H1 (cell line): ENCODE measurements around the gene RBM27. TPM values are rescaled to one million over a fixed set of nuclear protein-coding genes. Genes with fewer than 3 reads are reported as not detected.

Experiments
- CTCF ChIA-PET: fragments of 300-600 bp; sonication (Branson Sonifier 250); formaldehyde crosslinking; loops from one replicate; lab custom pipeline; 2021; ENCODE audit not compliant: partially characterized antibody; lab: Charles Lee
- POLR2A ChIA-PET: fragments of 300-600 bp; sonication (Branson Sonifier 250); formaldehyde crosslinking; loops from one replicate; lab custom pipeline; 2021; ENCODE audit warnings: inconsistent platforms; ENCODE audit not compliant: partially characterized antibody; lab: Charles Lee
- DNase-seq, 2 experiments: peaks; one replicate each; pipeline versions ENCODE4 v3.0.0 to v3.0.0-alpha.2; 2010 to 2022; ENCODE audit warnings: low spot score in 2 of 2, low read depth in 1 of 2, mixed read lengths in 1 of 2
- FAIRE-seq: peaks from 2 replicates; lab custom pipeline; 2011; peaks lifted over from hg19 to GRCh38; lab: Jason Lieb, UNC
- H2AFZ ChIP-seq: 2 replicates; pipeline ENCODE4 v1.8.1; 2012; ENCODE audit warnings: low read length, inconsistent platforms
- H2AK5ac ChIP-seq: 2 replicates; pipeline ENCODE4 v1.6.1; 2013; ENCODE audit warnings: low read depth, low read length
- H2BK120ac ChIP-seq: replicated peaks from 2 replicates; pipeline ENCODE3; 2013; ENCODE audit warnings: low read depth, low read length, inconsistent platforms
- H2BK12ac ChIP-seq: 2 replicates; pipeline ENCODE4 v1.6.1; 2013; ENCODE audit warnings: low read depth, low read length
- H2BK15ac ChIP-seq: 2 replicates; pipeline ENCODE4 v1.6.1; 2013; ENCODE audit warnings: low read length
- H2BK20ac ChIP-seq: 2 replicates; pipeline ENCODE4 v1.6.1; 2013; ENCODE audit warnings: low read length
- H2BK5ac ChIP-seq: 2 replicates; pipeline ENCODE4 v1.6.1; 2013; ENCODE audit warnings: low read depth, low read length
- H3K14ac ChIP-seq: 2 replicates; pipeline ENCODE4 v1.6.1; 2013; ENCODE audit warnings: inconsistent platforms; ENCODE audit not compliant: insufficient read length
- H3K18ac ChIP-seq: 2 replicates; pipeline ENCODE4 v1.6.1; 2013; ENCODE audit warnings: low read length; ENCODE audit errors: extremely low read depth
- H3K23ac ChIP-seq: 2 replicates; pipeline ENCODE4 v1.6.1; 2013; ENCODE audit warnings: inconsistent platforms; ENCODE audit not compliant: insufficient read length
- H3K23me2 ChIP-seq: 2 replicates; pipeline ENCODE4 v1.6.1; 2013; ENCODE audit warnings: low read depth, low read length
- H3K27ac ChIP-seq: 2 replicates; pipeline ENCODE4 v1.6.1; 2011; ENCODE audit warnings: low read depth, low read length, inconsistent platforms
- H3K27me3 ChIP-seq, 4 experiments: replicated peaks in 1 of 4; 1 replicate in 1 of 4; 2 replicates in 3 of 4; pipeline versions ENCODE4 v1.6.1 to v1.8.1; 2011 to 2013; ENCODE audit warnings: low read length in 3 of 4, mild to moderate bottlenecking in 3 of 4, inconsistent platforms in 2 of 4, mixed read lengths in 2 of 4, moderate library complexity in 1 of 4; ENCODE audit not compliant: control insufficient read depth in 3 of 4, insufficient read depth in 3 of 4; ENCODE audit errors: extremely low read depth in 1 of 4
- H3K36me3 ChIP-seq, 4 experiments: 2 replicates each; pipeline versions ENCODE4 v1.6.1 to v1.8.1; 2011 to 2013; ENCODE audit warnings: mild to moderate bottlenecking in 4 of 4, low read length in 3 of 4, moderate library complexity in 2 of 4, control low read depth in 1 of 4, inconsistent platforms in 1 of 4; ENCODE audit not compliant: insufficient read depth in 4 of 4, control insufficient read depth in 2 of 4
- H3K4ac ChIP-seq: replicated peaks from 2 replicates; pipeline ENCODE3; 2013; ENCODE audit warnings: low read length, low read depth, mixed read lengths, inconsistent platforms; ENCODE audit not compliant: insufficient read length
- H3K4me1 ChIP-seq, 4 experiments: replicated peaks in 1 of 4; 1 replicate in 1 of 4; 2 replicates in 3 of 4; pipeline versions ENCODE4 v1.6.1 to v1.8.1; 2011 to 2013; ENCODE audit warnings: low read length in 3 of 4, inconsistent platforms in 2 of 4, mixed read lengths in 1 of 4; ENCODE audit not compliant: insufficient read depth in 4 of 4, control insufficient read depth in 3 of 4
- H3K4me2 ChIP-seq, 2 experiments: 2 replicates each; pipeline versions ENCODE4 v1.6.1 to v1.8.1; 2011 to 2013; ENCODE audit warnings: low read depth in 2 of 2, low read length in 2 of 2, control low read depth in 1 of 2, inconsistent platforms in 1 of 2, mild to moderate bottlenecking in 1 of 2; ENCODE audit not compliant: insufficient read depth in 1 of 2
- H3K4me3 ChIP-seq, 4 experiments: fragments of 200-600, 300-600 bp in 1 of 4; sonication (generic), shearing (Covaris generic), sonication (Bioruptor Twin) in 1 of 4; 2 replicates each; pipeline versions ENCODE4 v1.5.1 to v1.8.1; 2011 to 2016; ENCODE audit warnings: low read length in 4 of 4, low read depth in 3 of 4, control low read depth in 2 of 4, inconsistent platforms in 2 of 4, mild to moderate bottlenecking in 2 of 4, mixed read lengths in 1 of 4, moderate library complexity in 1 of 4; ENCODE audit not compliant: insufficient read depth in 2 of 4; ENCODE audit errors: extremely low read depth in 1 of 4
- H3K56ac ChIP-seq: replicated peaks from 2 replicates; pipeline ENCODE3; 2013; ENCODE audit warnings: low read depth, mild to moderate bottlenecking, mixed read lengths, low read length, inconsistent platforms; ENCODE audit not compliant: insufficient read length
- H3K79me1 ChIP-seq: 2 replicates; pipeline ENCODE4 v1.6.1; 2013; ENCODE audit warnings: low read depth, low read length, control low read depth
- H3K79me2 ChIP-seq, 2 experiments: 2 replicates each; pipeline versions ENCODE4 v1.6.1 to v1.8.1; 2012 to 2013; ENCODE audit warnings: low read length in 2 of 2, mild to moderate bottlenecking in 2 of 2, inconsistent platforms in 1 of 2; ENCODE audit not compliant: insufficient read depth in 2 of 2, control insufficient read depth in 1 of 2
- H3K9ac ChIP-seq, 4 experiments: replicated peaks in 1 of 4; 1 replicate in 1 of 4; 2 replicates in 3 of 4; pipeline versions ENCODE4 v1.6.1 to v1.8.1; 2011 to 2013; ENCODE audit warnings: low read depth in 3 of 4, low read length in 3 of 4, control low read depth in 2 of 4, mild to moderate bottlenecking in 2 of 4, moderate library complexity in 2 of 4, inconsistent platforms in 1 of 4; ENCODE audit errors: extremely low read depth in 1 of 4
- H3K9me3 ChIP-seq, 2 experiments: 2 replicates each; pipeline versions ENCODE4 v1.6.1 to v1.8.1; 2012 to 2013; ENCODE audit warnings: mild to moderate bottlenecking in 2 of 2, moderate library complexity in 2 of 2, control low read depth in 1 of 2, inconsistent platforms in 1 of 2, low read depth in 1 of 2, low read length in 1 of 2, mixed read lengths in 1 of 2; ENCODE audit not compliant: insufficient read depth in 2 of 2
- H4K20me1 ChIP-seq, 2 experiments: replicated peaks in 1 of 2; 2 replicates each; pipeline versions ENCODE3 to v1.8.1; 2011 to 2013; ENCODE audit warnings: inconsistent platforms in 2 of 2, low read length in 2 of 2, mild to moderate bottlenecking in 1 of 2; ENCODE audit not compliant: insufficient read depth in 2 of 2, control insufficient read depth in 1 of 2
- H4K5ac ChIP-seq: 2 replicates; pipeline ENCODE4 v1.6.1; 2013; ENCODE audit warnings: low read length, low read depth, mixed read lengths, inconsistent platforms; ENCODE audit not compliant: insufficient read length
- H4K8ac ChIP-seq: 2 replicates; pipeline ENCODE4 v1.8.0; 2013; ENCODE audit warnings: mild to moderate bottlenecking, moderate library complexity, low read length, inconsistent platforms; ENCODE audit not compliant: insufficient read depth; ENCODE audit errors: extremely low read depth
- H4K91ac ChIP-seq: replicated peaks from 2 replicates; pipeline ENCODE3; 2013; ENCODE audit warnings: low read length, mixed read lengths, inconsistent platforms; ENCODE audit not compliant: insufficient read length
- BACH1 ChIP-seq: IDR thresholded peaks from 2 replicates; pipeline ENCODE4 v1.6.1; 2012; ENCODE audit warnings: low read length, improper control_type of control experiment
- CREB1 ChIP-seq: IDR thresholded peaks from 2 replicates; pipeline ENCODE4 v1.6.1; 2012; ENCODE audit warnings: inconsistent platforms
- CTCF ChIP-seq, 3 experiments: IDR thresholded peaks; 1 replicate in 2 of 3; 2 replicates in 1 of 3; pipeline versions ENCODE4 v1.5.1 to v1.6.1; 2011; ENCODE audit warnings: low read length in 3 of 3, mild to moderate bottlenecking in 3 of 3, inconsistent platforms in 2 of 3, low read depth in 1 of 3, moderate library complexity in 1 of 3; ENCODE audit not compliant: insufficient read depth in 1 of 3; ENCODE audit errors: control extremely low read depth in 1 of 3
- EP300 ChIP-seq, 2 experiments: IDR thresholded peaks; 1 replicate in 1 of 2; 2 replicates in 1 of 2; pipeline ENCODE4 v1.6.1; 2011 to 2012; ENCODE audit warnings: low read depth in 2 of 2, low read length in 2 of 2, mild to moderate bottlenecking in 2 of 2, borderline replicate concordance in 1 of 2, inconsistent platforms in 1 of 2, moderate library complexity in 1 of 2
- EZH2 ChIP-seq: fragments of 200-600 bp; sonication (generic); IDR thresholded peaks from 2 replicates; pipeline ENCODE4 v1.7.1; 2012; ENCODE audit warnings: low read depth, mild to moderate bottlenecking, moderate library complexity, low read length, inconsistent platforms; ENCODE audit not compliant: severe bottlenecking
- GTF2F1 ChIP-seq: IDR thresholded peaks from 2 replicates; pipeline ENCODE4 v1.6.1; 2012; ENCODE audit warnings: low read depth, low read length, improper control_type of control experiment, borderline replicate concordance
- POLR2AphosphoS5 ChIP-seq: IDR thresholded peaks from 2 replicates; pipeline ENCODE4 v1.6.1; 2011; ENCODE audit warnings: low read depth, low read length
- RAD21 ChIP-seq, 2 experiments: IDR thresholded peaks in 1 of 2; conservative IDR thresholded peaks in 1 of 2; 2 replicates each; pipeline ENCODE4 v1.6.1; 2011; ENCODE audit warnings: low read depth in 2 of 2, low read length in 2 of 2, improper control_type of control experiment in 1 of 2, inconsistent platforms in 1 of 2, mild to moderate bottlenecking in 1 of 2, moderate library complexity in 1 of 2
- SIX5 ChIP-seq: IDR thresholded peaks from 2 replicates; pipeline ENCODE4 v1.6.1; 2011; ENCODE audit warnings: mild to moderate bottlenecking, low read depth, low read length
- TBP ChIP-seq: IDR thresholded peaks from 2 replicates; pipeline ENCODE4 v1.6.1; 2011; ENCODE audit warnings: low read depth, low read length, improper control_type of control experiment
- TCF12 ChIP-seq: IDR thresholded peaks from 2 replicates; pipeline ENCODE4 v1.6.1; 2011; ENCODE audit warnings: low read depth, mild to moderate bottlenecking, low read length
- WGBS, 2 experiments: shearing (Covaris generic) in 1 of 2; methylation state at CpG; one replicate each; pipeline versions ENCODE4 v1.1.6 to v1.1.7; 2013 to 2015; ENCODE audit warnings: low lambda C conversion rate in 2 of 2, mixed read lengths in 2 of 2, inconsistent platforms in 1 of 2, low coverage in 1 of 2, missing lambda C conversion rate in 1 of 2; ENCODE audit not compliant: insufficient replicate concordance in 2 of 2, insufficient coverage in 1 of 2, insufficient read length in 1 of 2; ENCODE audit errors: extremely low coverage in 1 of 2, missing lambda C conversion rate in 1 of 2; 5-methylcytosine and 5-hydroxymethylcytosine counted together
- polyA plus RNA-seq, 7 experiments: library from polyadenylated mRNA; depleted of rRNA in 3 of 7; stranded (reverse) in 5 of 7; unstranded in 2 of 7; fragments of >200 nt in 5 of 7; fragments of 200-250 nt in 2 of 7; gene quantifications; 1 replicate in 5 of 7; 2 replicates in 1 of 7; 4 replicates in 1 of 7; pipeline versions ENCODE4 v1.2.1 to v1.2.3, GENCODE V29; 2011 to 2013; ENCODE audit warnings: missing spikeins in 2 of 7, mixed read lengths in 2 of 7
- total RNA-seq: library from RNA; stranded (reverse); fragmentation: NEBNext Ultra II Directional; extraction: Animal tissue kit (Norgen Biotek cat#: 25700); gene quantifications from 2 replicates; pipeline ENCODE4 v1.2.1, GENCODE V29; 2021

Gene RBM27
- total and polyA plus RNA-seq, 2 of the 8 experiments (the other 6 are each of a cell fraction or from before 2014, with no cell fraction given) = 13.1 to 42.9 TPM

GRCh38 chr5:146238973-146239372 is 35.6 kb downstream of the RBM27 start:
- CTCF ChIA-PET = interaction anchor here (0.6 to 1.4 kb wide), 2 partner anchors 77 to 108 kb away, joined by 3 to 4 read pairs; no protein-coding TSS in a partner anchor
- no peak overlapping the region for H2BK15ac ChIP-seq
- DNase-seq = no peak
- H3K9me3 ChIP-seq = no peaks in the 10 kb centered on the region
- H3K4me3 ChIP-seq = no peak overlapping the region
- H4K8ac ChIP-seq = no peak overlapping the region
- no peak overlapping the region for H3K14ac ChIP-seq
- H2BK120ac ChIP-seq = no peak overlapping the region
- FAIRE-seq = no peak
- H3K36me3 ChIP-seq = peaks cover 0 to 56% (median 15%) of the 10 kb centered on the region in 4 experiments; a peak in 5 of 8 replicates
- 43% methylated on average over 1 of the region's 1 CpG; no CpG with 5 or more reads in 1 of the 2 experiments for WGBS, 2 experiments
- no peak overlapping the region for H2BK5ac ChIP-seq
- no peak overlapping the region for H4K91ac ChIP-seq
- no peaks in the 10 kb centered on the region; a peak in 2 of 4 replicates for H3K79me2 ChIP-seq
- no peaks in the 10 kb centered on the region for H3K23me2 ChIP-seq
- peaks cover 2 to 3% of the 10 kb centered on the region in 2 experiments for H4K20me1 ChIP-seq
- H3K4ac ChIP-seq = no peak overlapping the region
- no peak overlapping the region for H4K5ac ChIP-seq
- no peak overlapping the region for H2AK5ac ChIP-seq
- POLR2A ChIA-PET = interaction anchor here (0.6 to 1.5 kb wide), 2 partner anchors 66 to 92 kb away, joined by 3 read pairs; no protein-coding TSS in a partner anchor
- no peak overlapping the region for H3K23ac ChIP-seq
- no peak overlapping the region for H3K56ac ChIP-seq
- no peak overlapping the region for H3K18ac ChIP-seq
- H3K27me3 ChIP-seq = no peaks in the 10 kb centered on the region
- no peak overlapping the region for H3K9ac ChIP-seq
- no peaks in the 10 kb centered on the region for H3K4me1 ChIP-seq
- no peak overlapping the region for H2BK12ac ChIP-seq
- no peak overlapping the region for H2BK20ac ChIP-seq
- no peak overlapping the region for H3K27ac ChIP-seq
- H3K4me2 ChIP-seq = no peak overlapping the region
- no peaks in the 10 kb centered on the region for H3K79me1 ChIP-seq
- H2AFZ ChIP-seq = no peak overlapping the region
- TF ChIP-seq BACH1 = no peak
- no peak for TF ChIP-seq EP300 (IDR thresholded peaks at IDR 0.05; ENCODE audit: borderline replicate concordance in 1 of 2, low read depth in 2 of 2, low read length in 2 of 2)
- no peak for TF ChIP-seq EZH2
- TF ChIP-seq RAD21 (IDR thresholded peaks at IDR 0.05 in 1 of 2, conservative IDR thresholded peaks at IDR 0.05 in 1 of 2; ENCODE audit: low read depth in 2 of 2, low read length in 2 of 2) = no peak
- no peak for TF ChIP-seq TBP
- TF ChIP-seq CTCF (IDR thresholded peaks at IDR 0.05; ENCODE audit: control extremely low read depth in 1 of 3, insufficient read depth in 1 of 3, low read depth in 1 of 3, low read length in 3 of 3) = no peak
- TF ChIP-seq TCF12 = no peak
- no peak for TF ChIP-seq CREB1
- no peak for TF ChIP-seq POLR2AphosphoS5
- no peak for TF ChIP-seq GTF2F1
- TF ChIP-seq SIX5 = no peak
